Measurements from ENCODE around the gene IGSF11. TPM values are rescaled to one million over a fixed set of nuclear protein-coding genes. Genes with fewer than 3 reads are reported as not detected.
"Not testable (repeated sequence)": the region's sequence is repeated elsewhere in the genome, so short reads cannot be mapped to it uniquely, and the experiment has no call there.

The IGSF11 gene
- total RNA-seq, 1 experiment from 2014 or later, result not detected

DNA sequence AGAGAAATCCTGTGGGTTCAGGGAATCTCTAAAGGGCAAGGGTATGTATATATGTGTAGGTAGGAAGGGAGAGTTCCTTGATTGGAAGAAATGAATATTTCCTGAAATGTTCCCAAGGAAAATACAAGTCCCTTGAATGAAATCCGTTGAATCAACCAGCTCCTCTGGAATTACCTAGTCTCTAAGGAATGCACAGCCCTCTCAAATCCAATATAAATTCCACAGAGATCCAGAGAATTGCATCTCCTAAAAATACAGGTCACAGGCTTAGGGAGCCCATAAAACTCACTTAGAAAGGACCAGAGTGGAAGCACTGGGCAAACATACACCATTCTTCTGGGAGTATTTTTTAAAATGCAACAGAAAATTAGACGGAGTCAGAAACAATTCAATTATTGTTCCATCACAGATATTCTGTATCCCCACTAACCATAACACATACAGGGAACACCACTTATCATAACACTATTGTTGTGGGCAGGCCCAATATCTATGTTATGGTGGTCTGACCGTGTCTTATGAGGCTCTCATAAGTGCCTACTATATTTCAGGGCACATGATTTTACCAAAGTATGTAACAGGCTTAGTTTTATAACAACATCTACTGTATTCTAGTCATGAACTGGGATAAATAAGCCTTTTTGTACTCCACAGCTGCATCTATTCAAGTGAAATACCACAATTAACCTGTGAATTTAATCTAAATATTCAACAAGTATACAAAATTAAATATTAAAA, 43.7 kb downstream of the IGSF11 start:
- no peak for DNase-seq (ENCODE audit: low read depth)

DNA sequence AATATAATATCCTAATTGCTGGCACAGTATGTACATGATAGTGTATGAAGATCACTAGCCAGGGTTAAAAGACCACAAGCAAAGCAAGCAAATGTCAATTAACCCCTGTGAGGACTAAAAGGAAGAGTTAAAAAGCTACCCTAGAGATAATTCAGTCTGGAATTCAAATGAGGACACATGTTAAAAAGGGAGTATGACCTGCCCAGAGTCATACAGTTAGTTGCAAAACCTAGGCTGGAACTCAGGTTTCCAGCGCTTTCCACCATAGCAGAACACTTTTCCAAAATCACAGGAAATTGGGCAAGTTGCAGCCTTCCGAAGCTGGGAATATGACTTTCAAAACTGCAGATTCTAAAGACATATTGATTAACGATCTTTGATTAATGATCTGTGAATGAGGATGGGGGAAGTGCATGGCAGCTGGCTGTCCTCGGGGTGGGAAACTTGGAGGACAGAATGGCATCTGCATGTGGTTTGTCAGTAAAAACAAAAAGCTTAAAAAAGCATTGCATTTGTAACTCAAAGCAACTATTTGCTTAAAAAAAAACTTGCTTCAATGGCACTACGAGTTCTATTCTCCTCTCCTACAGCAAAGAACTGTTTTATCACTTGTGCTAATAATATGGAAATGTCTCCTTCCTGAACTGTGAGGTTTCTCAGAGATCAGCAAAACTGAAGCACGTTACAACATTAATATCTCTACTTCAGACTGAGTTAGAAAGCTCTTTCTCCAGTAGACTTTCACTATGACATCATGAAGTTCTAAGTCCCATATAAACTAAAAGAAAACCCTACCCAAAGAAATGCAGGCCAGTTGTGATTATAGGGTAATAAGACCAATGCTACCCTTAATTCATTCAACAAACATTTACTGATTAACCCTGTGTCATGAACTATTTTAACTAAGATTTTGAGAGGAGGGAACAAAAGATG, 46.2 kb downstream of the IGSF11 start:
- DNase-seq (ENCODE audit: low read depth), result no peak

DNA sequence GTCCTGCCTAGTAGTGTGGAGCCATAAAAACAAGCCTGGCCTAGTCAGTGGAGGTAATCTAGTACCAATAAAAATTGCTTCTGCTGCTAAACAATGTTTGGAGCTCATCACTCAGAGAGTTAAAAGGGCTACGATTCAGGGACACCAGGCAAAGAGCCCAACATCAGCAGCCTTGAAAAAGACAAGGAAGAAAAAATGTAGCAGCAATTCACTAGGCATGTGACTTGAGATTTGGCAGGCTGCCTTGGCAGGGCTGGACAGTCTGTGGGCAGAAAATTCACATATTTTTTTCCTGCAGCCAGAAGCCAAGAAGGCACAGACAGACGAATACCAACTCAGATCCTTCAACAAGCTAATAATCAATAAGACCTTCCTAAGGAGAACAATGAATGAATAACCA, 47.2 kb downstream of the IGSF11 start:
- no peak for DNase-seq (ENCODE audit: low read depth)

DNA sequence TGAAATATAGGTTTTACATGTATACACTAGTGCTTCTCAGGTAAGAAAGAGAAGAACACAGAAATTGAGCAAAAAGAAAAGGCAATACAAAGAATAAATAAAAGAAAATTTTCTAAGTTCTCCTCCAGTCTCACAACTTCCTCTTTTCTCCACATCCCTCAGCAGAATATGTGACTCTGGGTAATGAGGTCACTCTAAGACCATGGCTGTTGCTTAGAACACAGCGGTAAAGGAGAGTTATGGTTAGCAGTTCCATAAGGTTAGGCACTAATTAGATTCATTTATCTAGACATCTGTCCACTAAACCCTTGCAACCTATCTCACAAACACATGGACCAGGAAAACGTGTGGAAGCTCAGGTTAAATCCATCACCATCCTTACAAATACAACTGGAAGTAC, 47.9 kb downstream of the IGSF11 start:
- no peak for DNase-seq (ENCODE audit: low read depth)

DNA sequence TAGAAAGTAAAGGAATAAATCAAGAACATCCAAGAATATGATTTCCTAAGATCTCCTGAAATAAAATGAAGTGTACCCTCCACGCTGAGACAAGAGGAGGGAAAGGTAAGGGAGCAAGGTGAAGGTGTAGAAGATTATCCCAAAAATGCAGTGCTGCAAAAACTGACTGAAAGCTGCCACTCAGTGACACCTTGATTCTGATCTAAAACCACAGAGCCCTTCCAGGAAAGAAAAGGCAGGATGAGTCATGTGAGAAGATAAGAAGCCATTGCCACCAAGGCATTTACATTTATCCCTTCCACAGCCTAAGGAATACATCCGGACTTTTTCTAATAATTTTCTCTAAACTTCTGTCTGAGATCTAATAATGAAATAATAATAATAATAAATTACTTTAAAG, 49.9 kb downstream of the IGSF11 start:
- DNase-seq (ENCODE audit: low read depth), result no peak

DNA sequence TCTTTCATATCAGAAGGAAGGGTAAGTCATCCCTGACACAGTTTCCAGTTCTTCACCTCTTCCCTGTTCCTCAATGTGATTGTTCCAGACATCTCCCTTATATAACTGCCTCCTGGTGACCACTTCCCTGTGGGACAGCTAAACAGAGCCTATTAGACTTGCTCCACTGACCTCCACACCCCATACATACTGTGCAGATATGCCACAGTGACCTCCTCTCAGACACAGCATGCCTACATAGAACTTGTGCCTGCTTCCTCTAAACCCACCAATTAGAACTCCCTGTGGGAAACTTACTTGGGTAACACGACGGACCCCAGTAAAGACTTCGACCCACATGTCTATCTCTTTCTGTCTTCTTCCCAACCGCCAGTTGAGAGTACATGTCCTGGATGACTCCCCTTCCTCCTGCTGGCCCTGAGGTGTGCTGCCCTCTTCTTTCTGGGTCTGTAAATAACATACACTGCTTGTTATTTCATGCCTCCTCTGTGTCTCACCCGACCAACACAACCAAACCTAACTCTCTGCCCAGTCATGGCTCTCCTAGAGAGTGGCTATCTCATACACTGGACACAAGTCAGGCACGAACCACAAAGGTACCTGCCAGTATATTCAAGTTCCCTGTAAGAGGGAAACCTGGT, 53.0 kb downstream of the IGSF11 start:
- no peak for DNase-seq (ENCODE audit: low read depth)

DNA sequence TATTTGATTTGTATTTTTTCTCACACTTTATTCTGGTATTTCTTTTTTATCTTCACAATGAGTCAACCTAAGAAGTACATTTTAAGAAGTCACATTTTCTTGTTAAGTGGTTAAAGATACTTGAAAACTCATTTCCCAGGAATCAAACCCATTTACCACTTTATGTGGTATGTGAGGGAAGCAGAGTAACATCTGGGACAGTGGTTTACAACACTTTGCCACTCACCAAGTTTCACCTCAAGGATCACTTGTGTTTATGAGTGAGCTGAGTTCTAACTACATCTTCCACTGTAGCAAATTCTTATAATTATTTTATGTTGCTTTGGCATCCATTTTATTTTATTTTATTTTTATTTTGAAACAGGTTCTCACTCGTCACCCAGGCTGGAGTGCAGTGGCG, 53.8 kb downstream of the IGSF11 start:
- no peak for DNase-seq (ENCODE audit: low read depth)

DNA sequence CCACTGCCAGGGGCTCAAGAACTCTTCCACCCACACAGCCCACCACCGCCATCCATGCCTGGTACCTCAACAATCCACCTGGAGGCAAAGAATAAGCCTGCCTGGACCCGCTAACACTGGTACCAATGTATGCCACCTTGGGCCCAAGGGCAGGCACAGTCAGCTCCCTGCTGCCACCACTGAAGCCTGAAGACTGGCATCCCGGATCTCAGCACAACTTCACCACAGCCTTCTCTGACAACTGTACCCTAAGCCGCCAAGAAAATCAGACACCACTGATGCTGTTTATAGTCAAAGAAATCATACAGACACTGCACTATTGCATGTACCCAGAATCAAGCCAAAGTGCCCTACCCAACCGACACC, 56.3 kb downstream of the IGSF11 start:
- DNase-seq (ENCODE audit: low read depth), result no peak

DNA sequence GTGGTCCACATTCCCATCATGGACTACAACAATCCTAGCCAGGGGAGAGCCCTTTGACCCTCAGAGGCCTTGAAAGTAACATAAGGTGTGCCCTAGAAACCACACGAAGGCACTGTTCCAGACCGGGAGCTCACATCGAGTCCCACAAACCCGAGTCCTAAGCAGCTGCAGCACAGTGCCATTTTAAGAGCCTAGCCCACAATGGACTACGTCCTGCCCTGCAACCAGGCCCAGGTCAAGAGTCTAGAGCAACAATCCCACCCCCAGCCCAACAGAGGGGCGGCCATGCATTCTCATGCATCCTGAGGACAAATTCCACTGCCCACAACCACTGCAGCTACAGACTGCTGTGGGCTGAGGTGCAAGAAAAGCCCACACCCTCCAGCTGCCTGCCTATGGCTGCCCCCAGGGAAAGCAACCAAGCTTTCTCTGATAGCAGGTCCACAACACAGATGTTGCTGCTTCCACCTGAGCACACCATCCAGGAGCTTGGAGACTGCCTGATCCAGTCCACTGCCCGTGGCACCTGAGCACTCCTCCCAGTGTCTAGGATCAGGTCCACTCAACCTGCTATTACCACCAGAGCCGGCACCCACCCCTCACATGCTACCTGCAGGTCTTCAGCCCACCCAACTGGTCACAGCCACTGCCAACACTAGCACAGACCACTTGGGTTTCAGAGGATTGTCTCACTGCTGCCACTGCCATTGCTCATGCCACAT, 56.8 kb downstream of the IGSF11 start:
- DNase-seq (ENCODE audit: low read depth), result no peak

DNA sequence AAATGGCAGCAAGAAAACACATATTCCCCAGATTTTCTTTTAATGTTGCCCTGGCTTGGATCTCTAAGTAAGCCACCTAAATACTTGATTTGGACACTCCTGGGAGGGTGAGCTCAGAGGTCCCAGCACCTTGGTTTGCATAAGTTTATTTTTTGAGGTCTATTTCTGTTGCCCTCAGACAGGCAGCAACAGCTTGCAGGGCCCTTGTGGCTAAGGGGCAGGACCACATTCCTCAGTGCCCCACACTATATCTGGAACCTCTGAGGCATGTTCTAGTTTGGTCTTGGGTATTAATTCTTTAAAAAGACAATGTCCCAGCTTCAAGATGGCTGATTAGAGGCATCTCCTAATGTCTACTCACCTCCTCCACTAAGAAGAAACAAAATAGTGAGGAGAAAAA, 57.5 kb downstream of the IGSF11 start:
- no peak for DNase-seq (ENCODE audit: low read depth)

DNA sequence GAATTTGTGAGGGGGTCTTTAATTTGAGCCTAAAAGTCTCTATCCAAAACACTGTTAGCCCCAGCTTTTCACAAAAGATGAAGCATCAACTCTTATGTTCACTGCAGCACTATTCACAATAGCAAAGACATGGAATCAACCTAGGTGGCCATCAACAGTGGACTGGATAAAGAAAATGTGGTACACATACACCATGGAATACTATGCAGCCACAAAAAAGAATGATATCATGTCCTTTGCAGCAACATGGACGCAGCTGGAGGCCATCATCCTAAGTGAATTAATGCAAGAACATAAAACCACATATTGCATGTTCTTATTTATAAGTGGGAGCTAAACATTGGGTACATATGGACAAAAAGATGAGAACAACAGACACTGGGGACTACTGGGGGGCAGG, 59.2 kb downstream of the IGSF11 start:
- DNase-seq (ENCODE audit: low read depth), result not testable (repeated sequence)

DNA sequence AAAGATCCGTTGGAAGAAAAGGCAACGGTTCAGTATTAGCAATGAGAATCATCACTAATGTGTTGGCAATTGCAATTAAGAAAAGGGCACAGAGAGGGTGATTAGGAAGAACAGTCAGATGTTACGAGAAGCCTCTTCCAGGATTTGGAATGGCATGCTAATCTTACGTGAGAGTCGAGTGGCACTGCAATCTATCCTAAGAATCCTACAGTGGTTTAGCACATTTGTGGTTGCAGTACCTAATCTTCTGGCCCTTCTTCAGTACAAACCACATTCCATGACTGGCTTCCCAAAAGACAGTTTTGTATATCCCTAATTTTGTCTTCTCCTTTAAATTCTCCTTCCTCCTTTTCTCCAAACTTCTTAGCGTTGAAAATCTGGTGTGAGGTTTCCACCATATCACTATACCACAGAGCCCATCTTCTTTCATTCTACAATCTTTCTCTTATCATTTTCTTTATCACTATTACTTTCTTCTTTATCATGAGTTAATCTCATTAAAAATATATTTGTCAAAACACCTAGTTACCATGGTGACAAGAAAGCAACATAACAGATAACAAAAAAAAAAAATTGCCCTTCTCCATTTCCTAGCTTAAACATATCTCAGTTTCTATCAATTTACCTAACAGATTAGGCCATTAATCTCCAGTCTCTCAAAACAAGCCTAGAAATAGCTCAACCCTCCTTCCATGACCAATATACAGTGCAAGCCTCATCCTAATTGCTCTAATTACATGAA, 60.1 kb downstream of the IGSF11 start:
- no peak for DNase-seq (ENCODE audit: low read depth)

DNA sequence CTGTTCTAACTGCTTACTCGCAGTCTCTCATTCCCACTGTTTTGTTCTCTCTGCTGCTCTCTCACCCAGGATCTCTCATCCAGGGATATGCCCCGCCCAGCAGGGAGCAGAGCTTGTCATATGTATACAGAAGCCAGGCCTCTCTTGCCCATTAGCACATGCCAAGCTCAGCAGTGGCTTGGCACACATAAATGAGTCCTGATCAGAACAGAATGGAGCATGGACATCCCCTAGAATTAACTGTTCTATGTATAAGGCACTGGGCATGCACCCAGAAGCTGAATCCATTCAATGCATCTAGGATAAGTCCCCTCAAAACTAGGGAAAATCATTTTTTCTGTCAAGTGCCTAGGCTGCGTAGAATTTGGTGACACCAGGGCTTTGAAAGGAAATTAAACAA, 61.6 kb downstream of the IGSF11 start:
- no peak for DNase-seq (ENCODE audit: low read depth)

DNA sequence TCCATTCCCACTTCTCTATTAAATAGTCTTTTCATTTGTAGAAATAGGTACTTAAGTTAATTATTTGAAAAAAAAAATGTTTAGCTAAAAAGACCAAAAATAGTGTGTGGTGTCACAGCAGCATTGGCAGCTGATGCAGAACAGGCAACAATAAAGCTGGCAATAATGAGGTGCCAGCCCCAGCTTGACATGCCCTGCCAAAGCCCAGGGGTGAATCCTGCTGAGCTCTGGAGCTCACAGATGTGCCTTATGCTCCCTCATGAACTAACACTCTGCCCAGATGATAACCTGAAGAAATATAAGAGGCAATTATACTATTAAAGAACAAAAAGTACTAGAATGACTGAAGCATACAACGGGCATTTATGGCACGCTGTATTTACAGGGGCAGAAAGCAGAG, 63.8 kb downstream of the IGSF11 start:
- no peak for DNase-seq (ENCODE audit: low read depth)

DNA sequence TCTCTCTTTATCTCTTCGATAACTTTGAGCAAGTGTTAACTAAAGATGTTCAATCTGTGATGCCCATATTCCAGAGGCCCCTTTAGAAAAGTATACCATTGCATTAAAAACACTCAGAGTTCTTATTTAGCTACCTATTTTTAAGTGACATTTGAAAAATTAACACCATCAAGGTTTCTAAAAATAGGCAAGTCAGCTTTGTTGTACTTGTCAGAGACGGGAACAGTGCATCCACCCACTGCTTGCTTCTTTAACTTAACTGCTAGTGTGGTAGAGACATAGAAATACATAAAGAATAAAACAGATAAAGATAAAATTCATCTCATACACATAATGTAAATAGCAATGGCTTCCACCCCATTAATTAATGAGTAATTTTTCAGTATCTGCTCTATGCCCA, 66.0 kb downstream of the IGSF11 start:
- no peak for DNase-seq (ENCODE audit: low read depth)

DNA sequence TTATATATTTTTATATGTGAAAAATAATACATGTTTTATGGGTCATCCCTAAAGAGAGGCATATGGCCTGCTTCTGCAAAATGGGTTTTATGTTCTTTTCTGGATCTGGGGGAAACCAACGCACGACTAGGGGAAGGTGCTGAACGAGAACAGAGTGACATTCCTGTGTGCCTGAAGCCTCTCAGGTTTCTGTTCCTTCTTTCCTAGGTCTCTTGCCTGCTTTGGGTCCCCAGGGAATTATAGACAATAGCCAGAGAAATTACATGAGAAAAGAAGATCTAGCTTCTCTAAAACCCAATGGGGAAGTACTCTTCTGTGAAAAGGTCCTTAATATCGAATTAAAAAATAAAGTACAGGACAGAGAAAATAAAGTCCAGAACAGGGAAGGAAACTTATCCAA, 66.5 kb downstream of the IGSF11 start:
- no peak for DNase-seq (ENCODE audit: low read depth)

DNA sequence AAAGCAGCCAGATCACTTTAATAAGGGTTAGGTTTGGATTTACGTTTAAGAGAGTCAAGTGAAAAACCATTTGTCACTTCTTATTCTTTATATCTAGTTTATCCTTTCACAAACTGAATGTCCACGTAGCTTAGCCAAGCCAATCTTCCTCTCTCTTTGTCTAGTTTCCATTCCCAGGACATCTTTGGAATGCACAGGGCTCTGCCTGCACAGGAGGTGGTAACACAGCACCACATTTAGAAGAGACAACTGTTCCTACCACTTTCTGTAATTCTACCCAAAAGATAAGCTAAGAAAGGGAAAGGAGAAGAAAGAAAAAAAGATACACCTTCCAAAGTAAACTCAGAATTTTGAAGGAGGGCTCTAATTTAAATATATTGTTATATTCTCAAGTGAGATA, 67.9 kb downstream of the IGSF11 start:
- DNase-seq (ENCODE audit: low read depth), result no peak

DNA sequence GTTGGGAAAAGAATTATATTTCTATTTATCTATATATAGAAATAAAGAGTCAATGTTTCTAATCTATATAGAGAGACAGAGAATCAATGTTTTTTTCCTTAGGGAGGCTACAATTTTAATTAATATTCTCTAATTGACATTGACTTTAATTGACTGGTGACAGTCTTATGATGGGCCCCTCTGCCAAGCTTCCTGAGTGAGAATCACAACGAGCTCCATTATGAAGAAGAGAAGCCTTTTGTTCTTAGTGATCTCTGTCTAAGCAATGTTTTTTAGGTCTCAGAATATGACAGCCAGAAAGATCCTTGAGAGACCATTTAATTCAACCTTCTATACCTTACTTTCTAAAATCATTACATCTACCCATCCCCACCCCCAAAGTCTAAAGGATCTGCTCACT, 70.9 kb downstream of the IGSF11 start:
- DNase-seq (ENCODE audit: low read depth), result no peak

DNA sequence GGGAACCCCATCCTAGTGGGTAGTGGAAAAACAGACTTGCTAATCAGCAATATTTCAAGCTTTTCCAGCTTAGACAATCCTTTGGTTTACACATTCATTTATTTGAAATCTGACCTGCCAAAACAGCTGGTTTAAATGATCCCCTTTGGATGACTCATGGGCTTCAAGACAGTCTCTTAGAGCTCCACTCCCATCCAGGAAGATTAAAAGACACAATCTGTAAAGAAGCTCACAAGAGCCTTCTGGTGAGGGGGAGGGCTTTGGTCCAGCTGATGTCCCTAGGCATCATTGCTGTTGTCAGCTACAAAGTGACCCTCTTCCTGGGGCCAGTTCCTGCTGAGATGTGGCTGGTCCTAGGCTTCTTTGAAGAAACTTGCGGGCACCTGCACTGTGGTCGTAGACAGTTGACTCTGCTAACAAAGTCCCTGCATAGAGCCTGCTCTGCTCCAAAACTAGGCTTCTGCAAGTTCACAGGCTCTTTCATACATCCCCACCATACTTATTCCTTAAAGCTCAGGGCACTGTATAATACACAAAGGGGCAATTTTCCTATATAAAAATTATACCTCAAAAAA, 73.7 kb downstream of the IGSF11 start:
- DNase-seq (ENCODE audit: low read depth), result peak; percentile 31

DNA sequence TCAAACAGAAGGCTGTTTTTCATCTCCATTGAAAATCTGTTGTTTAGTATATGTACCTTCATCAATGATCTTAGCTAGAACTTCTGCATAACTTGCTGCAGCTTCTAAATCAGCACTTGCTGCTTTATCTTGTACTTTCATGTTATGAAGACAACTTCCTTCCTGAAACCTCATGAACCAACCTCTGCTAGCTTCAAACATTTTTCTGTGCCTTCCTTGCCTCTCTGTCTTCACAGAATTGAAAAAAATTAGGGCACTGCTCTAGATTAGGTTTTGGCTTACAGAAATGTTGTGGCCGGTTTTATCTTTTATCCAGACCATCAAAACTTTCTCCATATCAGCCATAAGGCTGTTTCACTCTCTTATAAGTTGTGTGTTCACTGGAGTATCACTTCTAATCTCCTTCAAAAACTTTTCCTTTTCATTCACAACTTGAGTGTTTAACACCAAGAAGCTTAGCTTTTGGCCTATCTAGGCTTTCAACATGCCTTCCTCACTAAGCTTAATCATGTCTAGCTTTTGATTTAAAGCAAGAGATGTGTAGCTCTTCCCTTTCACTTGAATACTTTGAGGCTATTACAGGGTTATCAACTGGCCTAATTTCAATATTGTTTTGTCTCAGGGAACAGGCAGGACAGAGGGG, 78.6 kb downstream of the IGSF11 start:
- DNase-seq (ENCODE audit: low read depth), result no peak
